HEK293 (cell line): ENCODE results near the gene GDPD3.
A peak's percentile ranks its signal among the peaks of the same experiment; 100 is the strongest.

ENCODE experiments used
- HIC1 ChIP-seq: fragments of 450-650 bp; formaldehyde crosslinking; IDR thresholded peaks from 2 replicates; pipeline ENCODE4 v1.5.1; 2016; ENCODE audit warnings: missing biosample characterization, missing genetic modification characterization
- HOXD13 ChIP-seq: sonication (generic); formaldehyde crosslinking; IDR thresholded peaks from 2 replicates; pipeline ENCODE4 v1.8.0; 2022; ENCODE audit warnings: missing genetic modification reagents, borderline replicate concordance
- KLF16 ChIP-seq: fragments of 450-650 bp; formaldehyde crosslinking; IDR thresholded peaks from 2 replicates; pipeline ENCODE4 v1.5.1; 2017; ENCODE audit warnings: missing biosample characterization, missing genetic modification characterization
- KLF7 ChIP-seq: fragments of 450-650 bp; formaldehyde crosslinking; IDR thresholded peaks from 2 replicates; pipeline ENCODE4 v1.5.1; 2016; ENCODE audit warnings: missing biosample characterization, missing genetic modification characterization, borderline replicate concordance
- MYNN ChIP-seq: fragments of 450-650 bp; formaldehyde crosslinking; IDR thresholded peaks from 2 replicates; pipeline ENCODE4 v1.5.1; 2016; ENCODE audit warnings: missing biosample characterization, missing genetic modification characterization, borderline replicate concordance
- OVOL3 ChIP-seq: fragments of 450-650 bp; formaldehyde crosslinking; IDR thresholded peaks from 2 replicates; pipeline ENCODE4 v1.5.1; 2016; ENCODE audit warnings: missing biosample characterization, missing genetic modification characterization
- PRDM10 ChIP-seq: fragments of 450-650 bp; formaldehyde crosslinking; IDR thresholded peaks from 2 replicates; pipeline ENCODE4 v1.5.1; 2016; ENCODE audit warnings: missing biosample characterization, missing genetic modification characterization
- SCRT2 ChIP-seq: fragments of 450-650 bp; formaldehyde crosslinking; IDR thresholded peaks from 2 replicates; pipeline ENCODE4 v1.5.1; 2016; ENCODE audit warnings: missing biosample characterization, missing genetic modification characterization
- SETDB1 ChIP-seq: IDR thresholded peaks from one replicate; pipeline ENCODE4 v1.6.1; 2017; ENCODE audit warnings: mild to moderate bottlenecking, low read length, moderate library complexity, mixed read lengths; ENCODE audit not compliant: insufficient read length
- SP2 ChIP-seq: fragments of 450-650 bp; formaldehyde crosslinking; IDR thresholded peaks from 2 replicates; pipeline ENCODE4 v1.5.1; 2016; ENCODE audit warnings: missing biosample characterization, missing genetic modification characterization
- ZBTB7A ChIP-seq: fragments of 450-650 bp; formaldehyde crosslinking; IDR thresholded peaks from 2 replicates; pipeline ENCODE4 v1.5.1; 2016; ENCODE audit warnings: low read depth, missing biosample characterization, missing genetic modification characterization
- ZEB2 ChIP-seq: fragments of 450-650 bp; formaldehyde crosslinking; IDR thresholded peaks from 2 replicates; pipeline ENCODE4 v1.5.1; 2016; ENCODE audit warnings: missing biosample characterization, missing genetic modification characterization
- ZIC2 ChIP-seq: fragments of 450-650 bp; formaldehyde crosslinking; IDR thresholded peaks from 2 replicates; pipeline ENCODE4 v1.5.1; 2016; ENCODE audit warnings: missing biosample characterization, missing genetic modification characterization
- ZNF26 ChIP-seq: fragments of 450-650 bp; formaldehyde crosslinking; IDR thresholded peaks from 2 replicates; pipeline ENCODE4 v1.5.1; 2016; ENCODE audit warnings: missing biosample characterization, missing genetic modification characterization
- ZNF274 ChIP-seq, 2 experiments: fragments of 200-500 bp in 1 of 2; fragments of 450-650 bp in 1 of 2; sonication (Bioruptor generic) in 1 of 2; formaldehyde crosslinking in 1 of 2; IDR thresholded peaks; 2 replicates each; pipeline versions ENCODE4 v1.5.1 to v1.6.1; 2014 to 2016; ENCODE audit warnings: borderline replicate concordance in 1 of 2, inconsistent platforms in 1 of 2, low read length in 1 of 2, missing biosample characterization in 1 of 2, missing genetic modification characterization in 1 of 2
- ZNF473 ChIP-seq: fragments of 450-650 bp; formaldehyde crosslinking; IDR thresholded peaks from 2 replicates; pipeline ENCODE4 v1.5.1; 2017; ENCODE audit warnings: missing biosample characterization, missing genetic modification characterization
- ZNF518A ChIP-seq: fragments of 450-650 bp; formaldehyde crosslinking; conservative IDR thresholded peaks from 2 replicates; pipeline ENCODE4 v1.5.1; 2016; ENCODE audit warnings: low read depth, missing biosample characterization, missing genetic modification characterization
- ZNF530 ChIP-seq: fragments of 450-650 bp; formaldehyde crosslinking; IDR thresholded peaks from 2 replicates; pipeline ENCODE4 v1.5.1; 2016; ENCODE audit warnings: low read depth, missing biosample characterization, missing genetic modification characterization
- ZNF558 ChIP-seq: fragments of 450-650 bp; formaldehyde crosslinking; IDR thresholded peaks from 2 replicates; pipeline ENCODE4 v1.5.1; 2016; ENCODE audit warnings: missing biosample characterization, missing genetic modification characterization
- ZNF571 ChIP-seq: fragments of 450-650 bp; formaldehyde crosslinking; IDR thresholded peaks from 2 replicates; pipeline ENCODE4 v1.5.0; 2017; ENCODE audit warnings: missing biosample characterization, missing genetic modification characterization
- ZNF654 ChIP-seq: fragments of 450-650 bp; formaldehyde crosslinking; IDR thresholded peaks from 2 replicates; pipeline ENCODE4 v1.5.1; 2016; ENCODE audit warnings: low read depth, missing biosample characterization, missing genetic modification characterization
- ZNF664 ChIP-seq: fragments of 450-650 bp; formaldehyde crosslinking; IDR thresholded peaks from 2 replicates; pipeline ENCODE4 v1.5.1; 2016; ENCODE audit warnings: missing biosample characterization, missing genetic modification characterization
- ZNF670 ChIP-seq: fragments of 450-650 bp; formaldehyde crosslinking; IDR thresholded peaks from 2 replicates; pipeline ENCODE4 v1.5.1; 2016; ENCODE audit warnings: missing biosample characterization, missing genetic modification characterization, low read depth
- ZNF843 ChIP-seq: fragments of 450-650 bp; formaldehyde crosslinking; IDR thresholded peaks from 2 replicates; pipeline ENCODE4 v1.5.1; 2016; ENCODE audit warnings: missing biosample characterization, missing genetic modification characterization
- ZSCAN18 ChIP-seq: fragments of 450-650 bp; formaldehyde crosslinking; IDR thresholded peaks from 2 replicates; pipeline ENCODE4 v1.5.1; 2016; ENCODE audit warnings: missing biosample characterization, missing genetic modification characterization

GDPD3 gene

GRCh38 chr16:30065102-30065942 is 48.0 kb downstream of the GDPD3 start, which contains the start of gene ALDOA (continued):
- TF ChIP-seq ZNF518A (no peak), ZNF26 (no peak), KLF7 (peak; percentile 89), ZSCAN18 (tag by site-specific recombination) (no peak), ZNF664 (tag by site-specific recombination) (no peak), ZNF571 (tag by site-specific recombination) (no peak), MYNN (peak; percentile 30; the same call in 1 of the 2 replicates), SETDB1 (no peak), KLF16 (tag by site-specific recombination) (peak; percentile 88), SCRT2 (tag by site-specific recombination) (no peak), ZBTB7A (peak; percentile 98), ZNF473 (tag by site-specific recombination) (no peak), ZNF530 (tag by site-specific recombination) (no peak), ZIC2 (peak; percentile 91), ZEB2 (tag by site-specific recombination) (peak; percentile 99), ZNF670 (tag by site-specific recombination) (no peak), PRDM10 (peak; percentile 98), ZNF558 (no peak), SP2 (peak; percentile 99), HIC1 (tag by site-specific recombination) (peak; percentile 93), OVOL3 (peak; percentile 90), ZNF274 (IDR thresholded peaks at IDR 0.05; ENCODE audit: low read length) (no peak), ZNF274 (tag by site-specific recombination; IDR thresholded peaks at IDR 0.05; ENCODE audit: borderline replicate concordance) (no peak), HOXD13 (0 out of 2 replicates have a peak, but pooled peaks have one; percentile 14), ZNF843 (tag by site-specific recombination) (peak; percentile 87), ZNF654 (tag by site-specific recombination) (no peak)
